Middle frontal gyrus (tissue), 1 donor: Measurements from ENCODE around the gene PHLPP1.

Experiments used
- DNase-seq: peaks from one replicate; pipeline ENCODE4 v3.0.0-alpha.2; 2015; ENCODE audit warnings: low spot score; ENCODE audit errors: extremely low spot score

PHLPP1 gene

DNA sequence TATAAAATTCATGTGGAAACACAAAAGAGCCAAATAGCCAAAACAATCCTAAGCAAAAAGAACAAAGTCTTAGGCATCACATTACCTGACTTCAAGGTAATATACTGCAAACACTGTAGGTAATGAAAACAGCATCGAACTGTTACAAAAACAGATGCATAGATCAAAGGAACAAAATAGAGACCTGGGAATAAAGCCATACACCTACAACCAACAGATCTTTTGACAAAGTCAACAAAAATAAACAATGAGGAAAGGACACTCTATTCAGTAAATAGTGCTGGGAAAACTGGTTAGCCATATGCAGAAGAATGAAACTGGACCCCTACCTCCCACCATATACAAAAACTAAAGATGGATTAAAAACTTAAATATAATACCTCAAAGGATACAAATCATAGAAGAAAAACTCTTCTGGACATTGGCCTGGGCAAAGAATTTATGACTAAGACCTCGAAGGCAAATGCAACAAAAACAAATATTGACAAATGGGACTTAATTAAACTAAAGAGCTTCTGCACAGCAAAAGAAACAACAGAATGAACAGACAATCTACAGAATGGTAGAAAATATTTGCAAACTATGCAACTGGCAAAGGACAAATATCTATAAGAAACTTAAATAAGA is 218.0 kb downstream of the PHLPP1 start:
- no peak for DNase-seq

DNA sequence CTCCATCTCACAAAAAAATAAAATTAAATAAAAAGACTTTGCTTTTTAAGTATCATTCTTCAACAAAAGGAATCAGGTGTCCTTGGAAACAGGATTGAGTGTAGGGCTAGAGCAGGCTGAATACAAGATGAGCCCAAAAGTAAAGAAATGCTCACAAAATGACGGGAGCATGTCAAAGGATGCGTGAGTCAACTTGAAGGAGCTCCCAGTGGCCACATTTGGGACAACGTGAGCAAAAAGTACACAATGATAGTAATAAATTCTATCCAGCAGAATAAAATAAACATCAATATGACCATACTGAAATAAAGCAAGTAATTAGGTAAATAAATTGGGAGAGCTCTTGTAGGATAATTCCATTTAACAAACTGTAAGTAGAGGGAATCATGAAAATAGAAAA is 220.7 kb downstream of the PHLPP1 start:
- no peak for DNase-seq

DNA sequence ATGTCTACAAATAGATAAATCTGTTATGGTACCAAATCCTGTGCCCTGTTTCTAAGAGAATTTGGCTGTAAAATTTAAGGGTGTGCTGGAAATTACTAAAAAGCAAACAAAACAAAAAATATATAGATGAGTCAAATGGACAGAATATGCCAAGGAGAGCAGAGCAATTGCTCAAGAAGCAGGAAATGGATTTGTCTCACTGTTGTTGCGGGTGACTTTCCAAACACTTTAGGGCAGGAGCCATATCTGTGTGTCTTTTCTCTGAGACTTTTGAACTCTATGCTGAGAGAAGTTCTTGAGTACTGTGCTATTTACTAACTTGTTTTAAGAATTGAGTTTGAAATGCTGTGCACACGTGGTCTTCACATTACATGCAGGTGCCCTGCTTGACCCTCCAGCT is 221.7 kb downstream of the PHLPP1 start:
- no peak for DNase-seq

DNA sequence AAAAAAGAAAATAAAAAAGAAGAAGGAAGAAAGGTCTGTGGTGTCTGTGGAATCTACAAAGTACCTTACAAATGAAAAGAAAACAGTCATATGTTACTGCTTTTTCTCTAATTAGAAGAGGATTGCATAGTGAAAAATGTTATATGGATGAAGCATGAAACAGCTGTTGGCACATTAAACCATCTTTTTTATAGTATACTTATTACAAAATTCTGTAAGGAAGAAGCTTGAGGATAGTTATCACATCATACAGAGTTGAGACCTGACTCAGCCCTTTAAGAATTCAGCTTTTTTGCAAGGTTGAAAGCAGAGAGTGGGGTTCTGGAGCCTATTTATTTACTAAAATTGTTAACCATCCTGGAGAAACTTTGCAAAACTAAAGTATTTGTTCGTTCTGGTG is 222.7 kb downstream of the PHLPP1 start:
- DNase-seq, result no peak

DNA sequence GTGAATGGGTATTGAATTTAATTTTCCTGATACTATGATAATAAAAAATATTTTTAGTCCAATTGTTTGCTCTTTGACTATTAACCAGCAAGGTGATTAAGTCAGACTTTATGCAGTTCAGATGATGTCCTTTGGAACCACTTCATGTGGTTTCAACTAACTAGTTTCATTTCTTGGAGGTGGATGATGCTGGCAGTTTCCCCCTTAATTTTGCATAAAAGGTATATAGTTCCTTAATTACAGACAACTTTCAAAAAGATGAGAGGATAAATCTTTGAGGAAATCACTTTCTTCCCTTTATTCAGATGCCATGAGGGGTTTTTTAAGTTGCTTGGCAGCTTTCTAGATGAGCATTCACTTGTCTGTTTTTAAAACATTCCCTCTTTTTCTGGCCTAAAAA is 223.1 kb downstream of the PHLPP1 start:
- no peak for DNase-seq

DNA sequence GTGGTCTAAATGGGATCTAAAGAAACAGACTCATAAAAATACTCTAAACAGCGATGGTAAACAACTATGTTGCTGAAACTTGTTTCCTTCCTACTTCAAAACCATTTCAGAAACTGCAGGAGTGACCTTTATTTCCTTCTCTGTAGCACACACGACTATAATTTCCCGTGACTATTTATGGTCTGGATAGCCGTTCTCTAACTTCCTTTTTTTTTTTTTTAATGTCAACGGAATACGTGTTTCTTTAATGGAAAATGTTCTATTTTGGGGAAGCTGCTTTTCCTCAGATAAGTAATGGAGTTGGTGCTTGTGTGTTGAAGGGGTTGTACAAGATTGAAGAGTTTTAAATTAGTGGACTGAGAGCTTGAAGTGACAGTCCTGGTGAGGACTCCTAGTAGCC is 224.1 kb downstream of the PHLPP1 start:
- DNase-seq, result no peak

DNA sequence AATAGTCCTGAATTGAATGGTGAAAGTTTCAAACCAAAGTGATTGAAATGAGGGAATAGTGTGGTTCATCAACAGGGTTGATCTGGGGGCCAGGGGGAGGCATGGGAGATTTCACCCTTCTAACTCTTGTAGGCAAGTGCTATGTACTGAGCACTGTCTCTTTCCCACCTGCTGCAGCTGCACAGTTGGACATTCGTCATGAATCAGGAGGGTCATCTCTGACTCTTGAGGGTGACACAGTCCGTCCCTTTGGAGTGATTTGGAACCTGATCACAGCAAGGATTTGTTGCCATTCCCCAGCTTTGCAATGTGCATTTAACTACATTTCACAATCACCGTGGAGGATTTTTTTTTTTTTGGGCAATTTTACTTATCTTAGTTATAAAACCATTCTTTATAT is 224.6 kb downstream of the PHLPP1 start:
- no peak for DNase-seq

DNA sequence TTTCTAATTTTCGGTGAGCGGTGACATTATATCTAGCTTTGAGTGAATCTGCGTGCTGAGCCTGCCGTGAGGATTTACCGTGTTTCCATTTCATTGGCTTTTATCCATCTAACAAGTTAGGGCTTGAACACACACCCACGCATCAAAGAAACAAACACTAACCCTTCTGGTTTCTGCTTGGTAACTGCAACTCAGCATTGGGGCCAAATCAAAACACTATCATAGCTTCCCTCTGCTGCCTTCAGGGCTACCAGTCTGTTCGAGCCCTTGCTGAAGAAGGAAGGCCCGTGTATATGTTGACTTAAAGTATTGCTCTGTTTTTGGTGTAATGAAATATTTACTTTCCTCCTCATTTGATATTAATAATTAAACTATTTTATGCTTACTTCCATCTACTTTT is 227.2 kb downstream of the PHLPP1 start:
- DNase-seq, result no peak

DNA sequence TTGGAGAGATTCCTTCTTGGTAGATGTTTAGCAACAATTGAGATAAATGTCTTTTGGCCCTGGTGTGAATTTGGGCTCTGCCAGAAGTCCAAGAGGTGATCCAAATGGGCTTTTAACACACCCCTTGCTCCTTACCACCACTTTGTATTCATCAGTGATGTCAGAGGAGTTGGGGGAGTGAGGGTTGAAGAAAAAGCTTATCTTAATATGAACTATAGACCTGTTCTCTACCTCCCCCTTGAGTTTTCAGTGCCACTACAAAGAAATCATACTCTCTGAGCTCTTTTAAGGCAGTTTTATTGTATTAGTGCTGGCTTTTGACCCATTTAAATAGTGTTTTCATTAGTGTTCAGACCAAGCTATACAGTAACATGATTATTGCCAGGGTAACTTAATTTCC is 229.1 kb downstream of the PHLPP1 start:
- no peak for DNase-seq

DNA sequence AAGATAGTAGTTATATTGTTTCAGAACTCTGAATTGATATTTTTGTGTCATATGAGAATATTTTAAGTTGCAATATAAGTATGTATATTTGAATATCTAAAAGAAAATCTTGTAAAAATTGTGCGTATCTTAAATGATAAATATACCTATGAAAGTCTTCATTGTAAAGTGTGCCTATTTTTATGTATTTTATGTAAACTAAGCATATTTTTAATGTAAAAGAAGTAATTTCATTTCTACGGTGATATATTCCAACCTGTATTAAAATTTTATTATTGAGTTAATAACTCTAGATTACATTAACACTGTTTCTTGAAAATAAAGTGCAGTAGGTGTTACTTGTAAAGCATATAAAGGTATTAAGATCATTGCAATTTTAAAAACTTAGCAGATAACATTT is 233.4 kb downstream of the PHLPP1 start:
- DNase-seq, result no peak

DNA sequence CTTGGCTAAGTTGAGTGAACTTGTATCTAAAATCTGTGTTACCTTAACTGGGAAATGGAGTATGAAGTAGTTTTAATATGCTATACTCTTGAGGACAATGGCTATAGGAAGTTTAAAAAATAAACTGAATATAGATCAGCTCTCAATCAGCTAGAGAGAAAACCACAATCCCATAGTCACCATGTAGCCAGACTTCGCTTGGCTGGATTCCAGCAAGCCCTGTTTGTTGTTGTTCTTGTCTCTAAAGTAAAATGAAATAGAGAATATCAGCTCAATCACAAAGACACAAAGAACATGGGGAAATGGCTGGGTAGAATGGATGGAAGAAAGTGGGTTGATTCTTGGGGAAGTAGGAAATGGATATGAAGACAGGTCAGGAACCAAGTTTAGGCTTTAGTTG is 234.9 kb downstream of the PHLPP1 start:
- no peak for DNase-seq

DNA sequence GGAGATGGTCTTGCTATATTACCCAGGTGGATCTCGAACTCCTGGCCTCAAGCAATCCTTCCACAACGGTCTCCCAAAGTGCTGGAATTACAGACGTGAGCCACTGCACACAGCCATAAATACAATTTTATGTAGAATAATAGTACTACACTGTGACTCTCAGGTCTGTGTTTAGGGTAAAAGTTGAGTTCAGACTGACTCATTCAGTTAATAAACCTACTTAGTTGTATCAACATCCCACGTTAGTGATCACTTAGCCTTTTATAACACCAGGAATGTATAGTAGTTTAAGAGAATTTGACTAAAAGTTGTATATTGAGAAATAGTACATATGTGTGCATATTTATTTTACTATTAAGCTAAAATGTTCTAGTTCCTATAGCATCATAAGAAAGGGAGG is 237.5 kb downstream of the PHLPP1 start:
- no peak for DNase-seq

DNA sequence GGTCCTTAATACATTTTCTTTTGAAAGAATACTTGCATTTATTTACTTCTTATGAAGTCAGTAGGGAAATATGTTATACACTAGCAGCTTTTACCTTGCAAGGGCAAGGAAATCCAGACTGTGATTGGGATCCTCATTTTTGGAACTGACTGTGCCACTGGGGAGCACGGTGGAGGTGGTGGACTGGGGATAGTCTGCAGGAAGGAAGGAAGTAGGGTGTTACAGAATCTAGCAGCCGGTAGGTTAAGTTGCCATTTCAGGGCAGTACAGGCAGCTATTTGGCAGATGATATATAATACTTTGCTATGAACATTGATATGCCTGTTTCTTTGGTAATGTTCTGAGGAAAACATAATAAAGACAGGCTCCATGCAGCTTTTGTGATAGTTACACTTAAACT is 238.3 kb downstream of the PHLPP1 start:
- no peak for DNase-seq

DNA sequence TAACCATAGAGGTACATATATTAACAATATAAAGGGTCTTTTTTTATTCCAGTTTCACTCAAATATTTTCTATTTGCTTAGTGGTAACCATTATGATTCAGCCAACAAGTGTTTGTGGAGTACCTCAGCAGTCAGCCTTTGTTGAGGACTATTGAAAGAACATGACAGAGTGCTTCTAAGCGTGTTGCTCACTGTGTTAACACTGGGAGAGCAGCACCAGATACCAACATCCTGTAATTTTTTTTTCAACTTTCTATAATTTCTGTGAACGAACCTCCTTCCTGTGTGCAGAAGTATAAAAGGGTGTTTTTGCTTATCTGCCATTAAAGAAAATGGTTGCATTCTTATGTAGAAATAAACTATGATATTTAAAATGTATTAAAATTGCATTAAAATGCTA is 239.0 kb downstream of the PHLPP1 start:
- no peak for DNase-seq

DNA sequence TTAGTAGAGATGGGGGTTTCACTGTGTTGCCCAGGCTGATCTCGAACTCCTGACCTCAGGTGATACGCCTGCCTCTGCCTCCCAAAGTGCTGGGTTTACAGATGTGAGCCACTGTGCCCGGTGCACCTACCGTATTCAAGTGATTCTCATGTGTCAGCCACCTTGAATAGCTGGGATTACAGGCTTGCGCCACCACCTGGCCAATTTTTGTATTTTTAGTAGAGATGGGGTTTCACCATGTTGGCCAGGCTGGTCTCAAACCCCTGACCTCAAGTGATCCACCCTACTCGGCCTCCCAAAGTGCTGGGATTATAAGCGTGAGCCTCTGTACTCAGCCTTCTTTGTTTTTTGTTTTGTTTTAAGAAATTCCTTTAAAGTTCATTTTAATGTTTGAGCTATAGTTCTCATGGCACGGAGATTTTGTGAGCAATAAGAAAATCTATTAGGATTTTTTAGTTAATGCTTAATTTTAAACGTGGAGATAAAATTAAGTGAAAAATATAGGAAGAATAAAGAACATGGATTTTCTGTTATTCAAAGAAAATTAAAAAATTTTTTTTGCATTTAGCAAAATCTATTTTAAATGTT is 242.6 kb downstream of the PHLPP1 start:
- no peak for DNase-seq

DNA sequence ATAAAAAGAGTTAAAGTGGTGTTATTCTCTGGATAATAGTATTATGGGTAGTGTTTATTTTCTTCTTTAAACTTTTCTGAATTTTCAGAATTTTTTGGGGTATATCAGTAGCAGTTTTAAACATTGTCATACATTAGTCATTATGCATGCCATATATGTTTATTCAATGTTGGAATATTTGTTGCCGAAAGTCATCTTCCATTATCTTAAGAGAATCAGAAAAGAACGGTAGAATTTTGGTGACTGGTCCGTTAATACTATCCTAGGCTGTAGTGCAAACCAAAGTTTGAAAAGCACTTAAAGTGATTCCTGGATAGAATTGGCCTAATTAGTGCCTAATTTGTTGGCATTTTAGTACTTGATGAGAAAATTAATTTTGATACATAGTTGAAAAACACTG is 244.1 kb downstream of the PHLPP1 start:
- no peak for DNase-seq

DNA sequence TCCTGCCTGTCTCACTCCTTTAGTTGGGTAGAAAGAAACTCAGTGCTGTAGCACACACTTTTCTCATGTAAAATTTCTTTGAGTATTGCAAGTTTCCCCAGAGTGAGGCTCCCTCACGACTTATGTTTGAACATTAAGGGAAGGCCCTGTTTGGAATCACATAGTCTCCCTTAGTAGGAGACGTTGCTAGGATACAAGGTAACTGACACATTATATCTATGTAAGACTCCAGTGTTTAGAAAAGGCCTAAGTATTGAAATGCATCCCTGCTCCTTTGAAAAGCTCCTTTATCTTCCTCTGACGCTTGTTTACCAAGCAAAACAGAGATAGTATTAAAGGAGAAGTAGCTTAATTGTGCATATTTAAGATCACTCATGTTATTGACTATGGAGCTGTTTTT is 248.2 kb downstream of the PHLPP1 start:
- DNase-seq, result no peak

DNA sequence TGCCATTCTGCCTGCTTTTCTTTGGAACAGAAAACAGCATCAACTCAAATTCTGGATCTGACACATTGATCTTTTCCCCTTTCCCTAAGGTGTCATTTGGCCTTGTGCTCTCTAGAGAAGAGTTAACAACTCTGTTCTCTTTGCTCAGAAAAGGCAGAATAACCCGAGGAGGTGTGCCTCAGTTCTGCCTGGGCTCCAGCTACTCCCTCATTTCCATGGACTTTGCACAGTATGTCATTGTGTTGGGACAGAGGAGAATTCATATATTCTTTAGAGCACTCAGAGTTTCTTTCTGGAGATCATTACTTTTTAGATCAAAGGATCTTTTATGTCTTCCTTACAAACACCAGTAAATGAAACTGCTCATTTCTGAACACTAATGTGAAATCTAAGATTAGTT is 249.1 kb downstream of the PHLPP1 start:
- no peak for DNase-seq

DNA sequence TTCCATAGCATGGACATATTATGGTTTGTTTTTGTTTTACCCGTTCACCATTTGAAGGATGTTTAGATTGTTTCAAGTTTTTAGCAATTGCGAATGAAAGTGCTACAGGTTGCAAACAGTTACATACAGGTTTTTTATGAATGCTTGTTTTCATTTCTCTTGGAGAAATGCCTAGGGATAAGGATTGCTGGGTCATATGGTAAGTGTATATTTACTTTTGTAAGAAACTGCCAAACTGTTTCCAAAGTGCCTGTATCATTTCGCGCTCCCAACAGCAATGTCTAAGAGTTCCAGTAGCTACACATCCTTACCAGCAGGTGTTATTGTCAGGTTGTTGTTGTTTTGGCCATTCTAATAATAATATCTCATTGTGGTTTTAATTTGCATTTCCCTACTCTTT is 251.7 kb downstream of the PHLPP1 start:
- no peak for DNase-seq

DNA sequence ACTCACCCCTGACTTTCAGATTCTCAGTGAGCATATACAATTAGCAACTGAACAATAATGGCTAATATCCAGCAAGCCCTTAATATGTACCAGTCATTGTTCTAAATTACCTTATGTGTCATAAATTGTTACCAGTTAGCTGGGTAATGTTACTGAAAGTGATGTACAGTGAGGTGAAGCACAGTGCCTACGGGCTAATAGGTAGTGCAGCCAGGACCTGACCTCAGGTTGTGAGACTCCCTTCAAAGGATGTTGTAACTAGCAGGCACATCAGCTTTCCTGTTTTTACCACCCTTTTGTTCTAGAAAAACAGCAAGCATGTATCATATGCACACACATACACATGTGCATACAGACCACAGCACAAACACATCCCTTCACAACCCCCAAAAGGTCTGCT is 258.3 kb downstream of the PHLPP1 start:
- no peak for DNase-seq

DNA sequence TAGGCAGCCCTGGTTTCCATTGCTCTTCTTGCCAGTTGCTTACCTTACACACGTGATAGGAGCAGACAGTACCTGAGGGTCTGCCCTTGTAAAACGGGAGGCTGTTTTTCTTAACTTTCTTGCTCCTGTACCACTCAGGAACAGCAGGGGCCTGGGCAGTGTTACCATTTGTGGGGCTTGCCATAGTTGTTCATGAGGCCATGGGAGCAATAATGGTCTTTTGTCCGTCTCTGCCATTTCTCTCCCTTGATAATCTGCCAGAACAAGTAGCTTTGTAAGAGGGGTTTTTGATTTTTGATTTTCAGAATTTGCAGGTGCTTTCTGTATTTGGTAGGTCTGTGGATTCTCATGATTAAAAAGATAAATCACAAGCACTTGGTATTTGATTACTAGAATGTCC is 259.0 kb downstream of the PHLPP1 start:
- no peak for DNase-seq

DNA sequence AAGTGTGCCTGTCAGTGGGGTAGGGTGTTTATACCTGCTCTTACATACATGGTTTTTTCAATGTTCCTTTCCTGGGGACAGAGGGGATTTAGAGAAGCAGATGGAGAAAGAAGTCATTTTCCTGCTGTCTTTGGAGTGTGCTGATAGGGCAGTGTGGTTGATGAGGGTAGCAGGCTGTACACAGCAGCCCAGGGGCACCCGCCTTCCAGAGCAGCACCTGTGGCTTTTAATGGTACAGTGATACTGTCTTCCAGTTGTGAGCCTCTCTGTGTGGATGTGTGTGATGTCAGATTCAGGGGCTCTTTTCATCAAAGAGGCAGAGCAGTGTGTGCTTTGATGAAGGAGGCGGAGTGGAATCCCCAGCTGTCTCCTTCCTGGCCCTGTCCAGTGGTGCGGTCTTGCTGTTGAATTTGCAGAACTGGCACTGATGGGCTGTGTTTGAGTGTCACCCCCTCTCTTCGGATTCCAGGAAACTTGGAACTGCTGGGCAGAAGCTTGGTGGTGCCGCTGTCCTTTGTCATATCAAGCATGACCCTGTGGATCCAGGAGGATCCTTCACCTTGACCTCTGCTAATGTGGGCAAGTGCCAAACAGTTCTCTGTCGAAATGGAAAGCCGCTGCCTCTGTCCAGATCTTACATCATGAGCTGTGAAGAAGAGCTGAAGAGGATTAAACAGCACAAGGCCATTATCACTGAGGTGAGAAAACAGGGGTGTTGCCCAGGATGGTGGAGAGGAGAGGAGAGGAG is 259.8 kb downstream of the PHLPP1 start:
- no peak for DNase-seq

DNA sequence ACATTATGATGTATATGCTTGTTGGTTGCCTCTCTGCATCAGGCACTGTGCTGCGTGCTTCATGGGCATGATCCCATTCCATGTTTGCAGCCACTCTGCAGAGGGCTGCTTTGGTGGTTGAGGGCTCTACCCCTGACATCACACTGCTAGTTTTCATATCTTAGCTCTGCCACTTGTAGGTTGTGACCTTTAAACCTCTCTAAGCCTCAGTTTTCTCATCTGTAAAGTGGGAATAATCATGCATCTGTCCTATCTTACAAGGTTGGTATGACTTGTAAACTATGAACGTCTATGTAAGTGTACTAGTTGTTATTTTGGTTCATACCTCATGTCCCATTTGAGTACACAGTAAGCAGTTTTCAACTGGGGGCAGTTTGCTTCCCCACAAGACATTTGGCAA is 260.4 kb downstream of the PHLPP1 start:
- DNase-seq, result no peak
